MCF 10A (cell line): Measurements from ENCODE around the gene CDADC1. TPM values are rescaled to one million over a fixed set of nuclear protein-coding genes. Genes with fewer than 3 reads are reported as not detected.

Experiments
- Bru-seq: library from RNA; stranded (reverse); fragments of 400-500 nt; gene quantifications from one replicate; lab custom pipeline; 2021; lab: Mats Ljungman, UMichigan
- BruChase-seq, 2 experiments: library from RNA; stranded (reverse); fragments of 400-500 nt; gene quantifications; one replicate each; lab custom pipeline; 2021; lab: Mats Ljungman, UMichigan
- BruUV-seq: library from RNA; stranded (reverse); fragments of 400-500 nt; replicated peaks from 2 replicates; lab custom pipeline; 2021; lab: Mats Ljungman, UMichigan
- CTCF ChIA-PET: fragments of 300-600 bp; sonication (Branson Sonifier 250); formaldehyde crosslinking; extraction: SDS; loops from one replicate; lab custom pipeline; 2021; ENCODE audit warnings: antibody characterized with exemption, inconsistent platforms; lab: Yijun Ruan, JAX
- POLR2A ChIA-PET: fragments of 300-600, 350-650 bp; sonication (Branson Sonifier 250); formaldehyde crosslinking; extraction: SDS; loops from one replicate; lab custom pipeline; 2020; ENCODE audit warnings: antibody characterized with exemption, inconsistent platforms; lab: Yijun Ruan, JAX
- DNase-seq: peaks from one replicate; pipeline ENCODE4 v3.0.0-alpha.2; 2018; ENCODE audit not compliant: unreplicated experiment
- H3K27ac Mint-ChIP-seq: one replicate; pipeline ENCODE4 v1.8.0; 2022; ENCODE audit warnings: mild to moderate bottlenecking, low read depth, mixed read lengths; ENCODE audit not compliant: unreplicated experiment
- H3K27me3 Mint-ChIP-seq: one replicate; pipeline ENCODE4 v1.8.0; 2022; ENCODE audit warnings: mixed read lengths; ENCODE audit not compliant: insufficient read depth, unreplicated experiment
- H3K36me3 Mint-ChIP-seq: one replicate; pipeline ENCODE4 v1.8.0; 2022; ENCODE audit warnings: mild to moderate bottlenecking, moderate library complexity, mixed read lengths; ENCODE audit not compliant: insufficient read depth, unreplicated experiment
- H3K4me1 Mint-ChIP-seq: one replicate; pipeline ENCODE4 v1.8.0; 2022; ENCODE audit warnings: mixed read lengths; ENCODE audit not compliant: insufficient read depth, unreplicated experiment
- H3K4me3 Mint-ChIP-seq: one replicate; pipeline ENCODE4 v1.8.0; 2022; ENCODE audit warnings: mild to moderate bottlenecking, moderate library complexity, mixed read lengths; ENCODE audit not compliant: unreplicated experiment
- H3K9me3 Mint-ChIP-seq: one replicate; pipeline ENCODE4 v1.8.0; 2022; ENCODE audit warnings: mixed read lengths; ENCODE audit not compliant: unreplicated experiment
- CTCF ChIP-seq: fragments of 200-600 bp; IDR thresholded peaks from one replicate; pipeline ENCODE4 v1.8.0; 2022; ENCODE audit warnings: antibody characterized with exemption, mild to moderate bottlenecking; ENCODE audit not compliant: unreplicated experiment
- intact Hi-C: fragments of 100-400 bp; cut with micrococcal nuclease; formaldehyde crosslinking; loops from 2 replicates; pipeline ENCODE4 v1.14.1; 2022
- long read RNA-seq: library from polyadenylated mRNA; stranded (forward); transcript quantifications from one replicate; pipeline ENCODE4 v2.0.0, GENCODE V29; 2022
- total RNA-seq: library from RNA; stranded (reverse); gene quantifications from 2 replicates; pipeline ENCODE4 v1.2.3, GENCODE V29; 2022

CDADC1 gene
- total RNA-seq (8.0 and 9.4 TPM in 2 replicates), Bru-seq, nascent RNA (percentile 61 among the genes with signal in this experiment), BruChase-seq, experiment 1, labeled RNA remaining after a 6-hour chase (percentile 47 among the genes with signal in this experiment), BruChase-seq, experiment 2, labeled RNA remaining after a 2-hour chase (percentile 57 among the genes with signal in this experiment)
- long read RNA-seq, partial matches to known transcripts = 2 of 6 reads
- long read RNA-seq, other reads (novel, unspliced or antisense) = 2 of 6 reads

DNA sequence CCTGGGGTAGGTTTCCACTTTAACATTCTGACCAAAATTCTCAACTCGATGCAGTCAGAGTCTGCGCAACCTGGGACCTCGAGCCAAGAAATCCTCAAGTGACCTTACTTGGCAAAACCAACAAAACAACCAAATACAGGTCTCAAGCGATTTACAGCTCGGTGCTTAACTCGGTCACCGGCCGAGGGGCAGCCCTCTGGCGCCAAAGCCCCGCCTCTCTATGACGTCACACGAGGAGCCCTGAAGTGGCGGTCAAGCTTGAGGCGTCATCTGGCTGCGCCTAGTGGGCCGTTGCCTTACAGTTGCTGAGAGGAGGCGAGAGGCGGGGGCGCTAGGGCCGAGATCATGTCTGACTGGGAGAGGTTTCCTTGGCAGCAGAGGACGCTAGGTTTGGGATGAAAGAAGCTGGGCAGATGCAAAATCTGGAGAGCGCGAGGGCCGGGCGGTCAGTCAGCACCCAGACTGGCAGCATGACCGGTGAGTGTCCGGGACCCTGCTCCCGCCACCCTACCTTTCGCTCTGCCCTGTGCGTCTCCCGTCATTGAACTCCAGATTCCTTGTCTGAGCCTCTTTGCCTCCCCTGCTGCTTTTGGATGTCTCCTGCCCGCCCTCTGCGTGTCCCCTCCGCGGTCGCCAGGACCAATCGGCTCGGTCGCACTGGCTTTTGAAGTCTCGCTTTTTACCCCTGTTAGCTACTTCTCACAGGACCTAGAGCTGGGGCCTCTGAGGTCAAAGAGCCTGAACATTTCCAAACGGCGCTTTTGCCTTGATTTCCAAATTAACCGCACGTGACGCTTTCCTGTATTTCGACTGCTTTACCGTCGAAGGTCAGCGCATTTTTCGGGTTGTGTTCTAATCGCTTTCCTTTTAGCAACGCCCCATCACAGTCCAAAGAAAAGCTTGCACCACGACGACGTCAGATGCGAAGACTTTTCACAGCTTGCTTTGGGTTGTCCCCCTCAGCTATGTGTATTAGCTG is at the start of gene CDADC1:
Gene CDADC1, plus strand, starts transcription at position 283 of the 979 bp plus-strand sequence. Its CDS starts 113 bp downstream, at position 396.
- intact Hi-C loops = no loop called here
- DNase-seq = peak; percentile 95
- peak within 1 kb of the TSS; percentile 97 for H3K27ac Mint-ChIP-seq
- peak within 1 kb of the TSS; percentile 96 for H3K4me3 Mint-ChIP-seq
- peaks cover 6% of the 10 kb centered on the region for H3K4me1 Mint-ChIP-seq
- no peaks in the 10 kb centered on the region for H3K9me3 Mint-ChIP-seq
- H3K36me3 Mint-ChIP-seq = peaks cover 4% of the 10 kb centered on the region
- no peak for TF ChIP-seq CTCF
- TSS peak; percentile 48 for BruUV-seq
- CTCF ChIA-PET = interaction anchor here (0.6 to 1.5 kb wide), 10 partner anchors 8 to 1268 kb away, joined by 3 to 4 read pairs (median 4); no protein-coding TSS in a partner anchor
- no peaks in the 10 kb centered on the region for H3K27me3 Mint-ChIP-seq
- POLR2A ChIA-PET = interaction anchor here (0.6 to 2.8 kb wide), 36 partner anchors 9 to 545 kb away, joined by 3 to 28 read pairs (median 4); partner anchors contain the start of genes CAB39L, FNDC3A, KPNA3 and RCBTB1

DNA sequence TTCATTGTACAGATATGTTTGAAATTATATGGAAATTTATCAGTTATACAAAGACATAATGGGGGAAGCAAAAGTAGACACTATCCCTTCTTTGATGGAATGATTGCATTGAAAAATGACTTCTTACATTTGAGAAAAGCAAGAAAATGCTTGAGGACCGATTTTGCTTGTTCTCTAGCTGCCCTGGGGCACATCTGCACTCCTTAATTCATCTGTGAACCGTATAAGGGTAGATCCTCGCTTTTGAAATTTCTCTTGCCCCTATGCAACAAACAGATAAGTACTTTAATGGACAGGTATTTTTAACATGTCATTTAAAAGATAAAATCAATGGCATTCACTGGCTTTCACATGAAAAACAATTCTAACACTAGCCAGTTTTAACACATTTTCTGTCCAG is 41.1 kb upstream of the CDADC1 start:
- no TSS peak for BruUV-seq
- H3K36me3 Mint-ChIP-seq = peaks cover 69% of the 10 kb centered on the region
- ChIA-PET CTCF (no interaction called here), POLR2A (no interaction called here)
- no peaks in the 10 kb centered on the region for H3K9me3 Mint-ChIP-seq
- no peak for DNase-seq
- no peak for TF ChIP-seq CTCF
- H3K4me1 Mint-ChIP-seq = no peaks in the 10 kb centered on the region
- no peak overlapping the region for H3K27ac Mint-ChIP-seq
- H3K27me3 Mint-ChIP-seq = no peaks in the 10 kb centered on the region
- intact Hi-C loops = no loop called here
- H3K4me3 Mint-ChIP-seq = no peak overlapping the region

GRCh38 chr13:49208619-49209018 is 39.1 kb upstream of the CDADC1 start:
- H3K36me3 Mint-ChIP-seq = peaks cover 67% of the 10 kb centered on the region
- intact Hi-C loops = no loop called here
- no TSS peak for BruUV-seq

More at GRCh38 chr13:49208619-49209018, 39.1 kb upstream of the CDADC1 start:
- no peak for DNase-seq
- POLR2A ChIA-PET = no interaction called here
- no peak for TF ChIP-seq CTCF
- Mint-ChIP-seq H3K27ac (no peak overlapping the region), H3K9me3 (no peaks in the 10 kb centered on the region), H3K27me3 (no peaks in the 10 kb centered on the region), H3K4me3 (no peak overlapping the region), H3K4me1 (no peaks in the 10 kb centered on the region)
- CTCF ChIA-PET = no interaction called here
